Testis (tissue), 2 donors: Measurements from ENCODE around the gene GSTCD.

ENCODE experiments used
- POLR2A ChIP-seq: fragments of 450-650 bp; IDR thresholded peaks from one replicate; pipeline ENCODE4 v1.6.1; 2017; ENCODE audit warnings: antibody characterized with exemption, mild to moderate bottlenecking, moderate library complexity
- TF ChIP-seq, protein P1 (sequence below), 3 experiments: fragments of 450-650 bp in 2 of 3; fragments of 200-600 bp in 1 of 3; sonication (generic) in 1 of 3; IDR thresholded peaks; one replicate each; pipeline ENCODE4 v1.5.1; 2016 to 2019; ENCODE audit warnings: antibody characterized with exemption in 3 of 3, mild to moderate bottlenecking in 2 of 3, moderate library complexity in 1 of 3

DNA sequence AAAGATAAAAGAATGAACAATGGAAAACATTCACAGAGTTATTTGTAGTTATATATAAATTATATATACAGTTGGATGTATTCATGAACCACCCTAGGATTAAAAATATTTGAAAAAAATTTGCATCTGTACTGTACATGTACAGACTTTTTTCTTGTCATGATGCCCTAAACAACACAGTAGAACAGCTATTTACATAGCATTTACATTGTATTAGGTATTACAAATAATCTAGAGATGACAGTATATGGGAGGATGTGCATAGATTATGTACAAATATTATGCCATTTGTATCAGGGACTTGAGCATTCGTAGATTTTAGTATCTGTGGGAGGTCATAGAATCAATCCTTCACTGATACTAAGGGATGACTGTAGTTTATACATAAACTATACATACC is 44.8 kb downstream of the GSTCD start:
- TF ChIP-seq, protein P1, sequence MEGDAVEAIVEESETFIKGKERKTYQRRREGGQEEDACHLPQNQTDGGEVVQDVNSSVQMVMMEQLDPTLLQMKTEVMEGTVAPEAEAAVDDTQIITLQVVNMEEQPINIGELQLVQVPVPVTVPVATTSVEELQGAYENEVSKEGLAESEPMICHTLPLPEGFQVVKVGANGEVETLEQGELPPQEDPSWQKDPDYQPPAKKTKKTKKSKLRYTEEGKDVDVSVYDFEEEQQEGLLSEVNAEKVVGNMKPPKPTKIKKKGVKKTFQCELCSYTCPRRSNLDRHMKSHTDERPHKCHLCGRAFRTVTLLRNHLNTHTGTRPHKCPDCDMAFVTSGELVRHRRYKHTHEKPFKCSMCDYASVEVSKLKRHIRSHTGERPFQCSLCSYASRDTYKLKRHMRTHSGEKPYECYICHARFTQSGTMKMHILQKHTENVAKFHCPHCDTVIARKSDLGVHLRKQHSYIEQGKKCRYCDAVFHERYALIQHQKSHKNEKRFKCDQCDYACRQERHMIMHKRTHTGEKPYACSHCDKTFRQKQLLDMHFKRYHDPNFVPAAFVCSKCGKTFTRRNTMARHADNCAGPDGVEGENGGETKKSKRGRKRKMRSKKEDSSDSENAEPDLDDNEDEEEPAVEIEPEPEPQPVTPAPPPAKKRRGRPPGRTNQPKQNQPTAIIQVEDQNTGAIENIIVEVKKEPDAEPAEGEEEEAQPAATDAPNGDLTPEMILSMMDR (IDR thresholded peaks at IDR 0.05), result no peak
- no peak for TF ChIP-seq POLR2A
